HCT116 (cell line): Measurements from ENCODE around the gene CEP19.

Experiments used
- CTCF ChIP-seq, 3 experiments: fragments of 200-600 bp in 1 of 3; sonication (generic) in 1 of 3; IDR thresholded peaks in 2 of 3; conservative IDR thresholded peaks in 1 of 3; 2 replicates each; pipeline ENCODE4 v1.5.1; 2012 to 2017; ENCODE audit warnings: low read depth in 2 of 3, low read length in 2 of 3, antibody characterized with exemption in 1 of 3, borderline replicate concordance in 1 of 3, control low read depth in 1 of 3, mild to moderate bottlenecking in 1 of 3, mixed read lengths in 1 of 3, mixed run types in 1 of 3, moderate library complexity in 1 of 3; ENCODE audit not compliant: insufficient read depth in 1 of 3
- EZH2phosphoT487 ChIP-seq: fragments of 200-600 bp; IDR thresholded peaks from 2 replicates; pipeline ENCODE4 v1.6.1; 2018; ENCODE audit warnings: antibody characterized with exemption, borderline replicate concordance
- POLR2A ChIP-seq: IDR thresholded peaks from 2 replicates; pipeline ENCODE4 v1.7.0; 2011; ENCODE audit warnings: borderline replicate concordance; ENCODE audit not compliant: insufficient read depth, insufficient read length; ENCODE audit errors: extremely low read depth
- POLR2AphosphoS5 ChIP-seq: IDR thresholded peaks from 2 replicates; pipeline ENCODE4 v1.6.1; 2011; ENCODE audit warnings: mild to moderate bottlenecking, low read depth, low read length, moderate library complexity
- ZNF274 ChIP-seq: fragments of 200-500 bp; sonication (Bioruptor generic); IDR thresholded peaks from 2 replicates; pipeline ENCODE4 v1.6.1; 2014; ENCODE audit warnings: mild to moderate bottlenecking, low read depth, low read length, inconsistent platforms

DNA sequence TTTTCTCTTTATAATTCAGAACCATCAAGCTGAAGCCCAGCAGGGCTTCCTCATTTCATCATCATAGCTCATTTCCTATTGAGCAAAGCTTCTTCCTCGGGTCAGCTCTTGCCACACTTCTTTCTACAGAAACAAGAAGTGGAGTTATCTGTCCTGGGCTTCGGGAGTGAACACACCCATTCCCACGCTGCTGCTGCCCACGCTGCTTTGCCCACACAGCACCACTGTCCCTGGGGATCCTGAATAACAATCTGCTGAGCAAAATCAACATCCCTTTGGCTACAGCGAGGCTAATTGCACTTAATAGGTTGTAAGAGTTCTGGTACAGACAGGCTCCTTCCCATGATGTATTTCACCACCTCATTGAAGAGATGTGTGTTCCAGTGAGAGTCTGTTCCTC lies 23.7 kb downstream of the CEP19 start:
- TF ChIP-seq POLR2A (no peak), ZNF274 (no peak), POLR2AphosphoS5 (no peak), CTCF (IDR thresholded peaks at IDR 0.05 in 2 of 3, conservative IDR thresholded peaks at IDR 0.05 in 1 of 3; ENCODE audit: borderline replicate concordance in 1 of 3, insufficient read depth in 1 of 3, low read depth in 2 of 3, low read length in 2 of 3) (no peak), EZH2phosphoT487 (no peak)
